HG03045 (cell line): ENCODE results near the gene GJB4.
"Not testable (repeated sequence)": the region's sequence is repeated elsewhere in the genome, so short reads cannot be mapped to it uniquely, and the experiment has no call there.

ENCODE experiments used
- ATAC-seq: cut with Tn5 transposase; IDR thresholded peaks from one replicate; pipeline ENCODE4 v1.9.1; 2021; ENCODE audit warnings: mild to moderate bottlenecking, moderate library complexity; ENCODE audit not compliant: unreplicated experiment

The GJB4 gene

GRCh38 chr1:34746785-34747637, 12.5 kb upstream of the GJB4 start:
- no peak for ATAC-seq

- no peak for ATAC-seq
Measured at GRCh38 chr1:34747638-34747941, 11.9 kb upstream of the GJB4 start.

GRCh38 chr1:34749992-34750391, 9.5 kb upstream of the GJB4 start:
- no peak for ATAC-seq

GRCh38 chr1:34750610-34751009, 8.9 kb upstream of the GJB4 start:
- ATAC-seq = no peak

DNA sequence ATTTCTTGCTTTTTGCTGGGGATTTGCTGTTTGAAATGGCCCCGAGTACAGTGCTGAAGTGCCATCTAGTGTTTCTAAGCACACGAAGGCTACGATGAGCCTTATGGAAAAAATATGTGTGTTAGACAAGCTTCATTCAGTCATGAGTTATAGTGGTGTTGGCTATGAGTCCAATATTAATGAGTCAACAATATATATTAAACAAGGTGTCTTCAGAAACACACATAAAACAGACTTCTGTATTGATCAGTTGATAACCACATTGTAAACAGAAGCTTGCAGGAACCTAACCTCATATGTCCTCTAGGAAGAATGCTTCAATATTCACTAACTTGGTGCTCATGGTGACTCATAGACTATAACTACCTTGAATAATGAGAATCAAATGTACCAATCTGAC, 6.4 kb upstream of the GJB4 start:
- ATAC-seq = no peak

- ATAC-seq = no peak
Measured at GRCh38 chr1:34754964-34755637, 4.4 kb upstream of the GJB4 start, which contains the start of gene GJB5. TSS of gene GJB5 (plus strand) at chr1:34755047. CDS start at chr1:34757331, 2,284 bp downstream.

DNA sequence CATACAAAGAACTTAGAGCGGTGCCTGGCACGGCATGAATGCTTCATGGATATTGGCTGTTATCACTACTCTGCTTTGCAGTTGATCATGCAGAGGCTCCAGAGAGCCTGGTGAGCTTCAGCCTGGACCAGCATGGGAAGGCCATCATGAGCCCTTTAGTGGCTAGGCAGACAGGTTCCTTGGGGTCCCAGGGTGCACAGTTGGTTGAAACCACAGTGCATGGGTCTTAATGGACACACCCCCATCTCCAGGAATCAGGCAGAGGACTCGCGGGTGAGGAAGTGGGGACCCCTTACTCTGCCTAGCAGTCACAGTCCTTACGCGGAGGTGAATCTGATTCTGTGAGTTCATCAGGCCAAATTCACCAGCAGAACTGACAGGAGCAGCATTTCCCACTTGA, 3.6 kb upstream of the GJB4 start:
- ATAC-seq = no peak

DNA sequence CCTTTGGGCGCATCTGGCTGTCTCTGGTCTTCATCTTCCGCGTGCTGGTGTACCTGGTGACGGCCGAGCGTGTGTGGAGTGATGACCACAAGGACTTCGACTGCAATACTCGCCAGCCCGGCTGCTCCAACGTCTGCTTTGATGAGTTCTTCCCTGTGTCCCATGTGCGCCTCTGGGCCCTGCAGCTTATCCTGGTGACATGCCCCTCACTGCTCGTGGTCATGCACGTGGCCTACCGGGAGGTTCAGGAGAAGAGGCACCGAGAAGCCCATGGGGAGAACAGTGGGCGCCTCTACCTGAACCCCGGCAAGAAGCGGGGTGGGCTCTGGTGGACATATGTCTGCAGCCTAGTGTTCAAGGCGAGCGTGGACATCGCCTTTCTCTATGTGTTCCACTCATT, 2.2 kb upstream of the GJB4 start:
- no peak for ATAC-seq

GRCh38 chr1:34758751-34759150, 789 bp upstream of the GJB4 start:
- ATAC-seq = no peak

- no peak for ATAC-seq
Measured at GRCh38 chr1:34761176-34761761, 1.7 kb downstream of the GJB4 start.

DNA sequence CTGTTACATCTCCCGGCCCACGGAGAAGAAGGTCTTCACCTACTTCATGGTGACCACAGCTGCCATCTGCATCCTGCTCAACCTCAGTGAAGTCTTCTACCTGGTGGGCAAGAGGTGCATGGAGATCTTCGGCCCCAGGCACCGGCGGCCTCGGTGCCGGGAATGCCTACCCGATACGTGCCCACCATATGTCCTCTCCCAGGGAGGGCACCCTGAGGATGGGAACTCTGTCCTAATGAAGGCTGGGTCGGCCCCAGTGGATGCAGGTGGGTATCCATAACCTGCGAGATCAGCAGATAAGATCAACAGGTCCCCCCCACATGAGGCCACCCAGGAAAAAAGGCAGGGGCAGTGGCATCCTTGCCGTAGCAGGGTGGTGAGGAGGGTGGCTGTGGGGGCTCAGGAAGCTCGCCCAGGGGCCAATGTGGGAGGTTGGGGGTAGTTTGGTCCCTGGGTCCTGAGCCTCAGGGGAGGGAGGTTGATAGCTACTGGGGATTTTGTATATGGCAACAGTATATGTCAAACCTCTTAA, 2.3 kb downstream of the GJB4 start:
- no peak for ATAC-seq

DNA sequence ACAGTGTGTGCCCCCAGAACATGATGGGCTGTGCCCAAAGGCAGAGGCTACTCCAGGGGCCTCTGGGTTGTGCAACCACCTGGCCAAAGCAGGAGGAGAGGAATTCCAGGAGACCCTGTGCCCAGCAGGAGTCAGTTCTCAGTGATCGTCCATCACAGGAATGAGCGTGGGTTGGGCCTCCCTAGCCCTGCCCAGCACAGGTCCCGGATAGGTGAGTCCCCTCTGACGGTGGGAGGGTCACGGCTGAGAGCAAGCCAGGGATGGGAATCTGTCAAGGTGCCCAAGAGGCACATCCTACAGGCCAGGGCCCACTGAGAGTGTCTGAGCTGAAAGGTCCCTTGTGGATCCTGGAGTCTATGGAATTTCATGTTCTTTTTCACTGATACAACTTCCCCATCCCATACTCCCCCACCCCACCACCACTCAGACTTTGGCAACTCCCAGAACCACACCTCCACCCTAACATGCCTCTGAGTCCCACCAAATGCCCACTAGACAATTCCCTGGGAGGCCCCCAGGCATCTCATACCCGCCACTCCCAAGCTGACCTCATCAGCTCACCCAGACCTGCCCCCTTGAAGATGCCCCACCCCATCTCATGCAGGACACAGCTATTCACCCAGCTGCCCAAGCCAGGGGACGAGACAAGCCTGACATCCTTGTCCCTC, 3.1 kb downstream of the GJB4 start:
- no peak for ATAC-seq

DNA sequence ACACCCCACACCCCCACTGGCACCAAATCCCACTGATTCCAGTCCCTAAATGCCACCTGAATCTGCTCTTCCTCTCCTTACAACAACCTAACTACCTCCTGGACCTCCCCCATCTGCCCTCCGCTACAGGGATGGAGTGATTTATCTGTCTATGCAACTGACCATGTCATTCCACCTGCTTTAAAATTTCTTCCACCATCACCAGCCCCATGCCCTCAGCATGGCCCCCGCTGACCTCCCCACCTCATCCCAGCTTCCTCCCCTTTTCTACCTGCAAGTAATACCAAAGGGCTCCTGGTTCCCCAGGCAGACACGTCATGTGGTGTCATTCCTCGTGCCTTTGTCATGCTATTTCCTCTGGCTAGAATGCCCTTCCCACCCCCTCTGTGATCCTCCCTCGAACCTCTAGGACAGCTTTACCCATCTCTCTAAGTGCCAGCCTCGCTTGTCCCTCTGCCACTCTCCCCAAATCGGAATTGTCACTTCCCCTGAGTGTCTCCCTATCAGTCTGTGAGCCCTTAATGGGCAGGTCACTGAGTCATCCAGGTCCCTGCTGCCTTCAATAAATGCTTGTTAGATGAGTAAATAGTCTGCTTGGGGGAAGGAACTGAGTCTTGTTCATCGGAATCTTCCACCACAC, 3.7 kb downstream of the GJB4 start:
- ATAC-seq = no peak

DNA sequence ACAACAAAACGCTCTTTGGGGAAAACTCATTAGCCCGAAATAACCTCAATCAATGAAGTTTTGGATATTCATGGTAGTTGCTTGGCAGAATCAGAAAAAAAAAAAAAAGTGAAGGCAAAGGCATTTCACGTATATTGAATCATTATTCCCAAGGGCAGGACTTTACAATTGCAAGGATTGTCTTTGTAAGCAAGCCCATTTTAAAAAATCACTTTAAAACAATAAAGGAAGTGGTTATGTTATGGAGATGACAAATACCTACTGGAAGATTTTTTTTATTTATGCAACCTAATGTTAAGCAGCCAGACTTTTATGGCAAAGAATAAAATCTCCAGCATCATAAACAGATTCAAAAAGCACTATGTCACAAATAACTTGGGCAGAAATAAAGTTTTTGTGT, 9.3 kb downstream of the GJB4 start:
- no peak for ATAC-seq

- ATAC-seq = no peak
Measured at GRCh38 chr1:34770891-34771504, 11.5 kb downstream of the GJB4 start.

- no peak for ATAC-seq
Measured at GRCh38 chr1:34771573-34772371, 12.2 kb downstream of the GJB4 start.

- not testable (repeated sequence) for ATAC-seq
Measured at GRCh38 chr1:34773114-34773513, 13.6 kb downstream of the GJB4 start.

- no peak for ATAC-seq
Measured at GRCh38 chr1:34774957-34775356, 15.4 kb downstream of the GJB4 start.

GRCh38 chr1:34776911-34777310, 17.4 kb downstream of the GJB4 start:
- no peak for ATAC-seq
